Activated CD8-positive, alpha-beta memory T cell treated with anti-CD3 and anti-CD28 coated beads for 1 hour (primary cell): Measurements from ENCODE around the gene UNC45A.
"Not testable (repeated sequence)": the region's sequence is repeated elsewhere in the genome, so short reads cannot be mapped to it uniquely, and the experiment has no call there.

Experiments
- DNase-seq, 2 donors: peaks; one replicate each; pipeline ENCODE4 v3.0.0-alpha.2; 2020; ENCODE audit warnings: low read depth in 1 of 2; ENCODE audit errors: extremely low read depth in 1 of 2

UNC45A gene

GRCh38 chr15:90934949-90935751 lies at the start of gene UNC45A:
UNC45A (plus strand) TSS chr15:90935285; CDS start chr15:90935325, 40 bp downstream.
- peak; percentile 83 to 96 for DNase-seq

- peak; percentile 50 to 72 for DNase-seq
Measured at GRCh38 chr15:90885432-90886290, 49.4 kb upstream of the UNC45A start.

GRCh38 chr15:90886291-90886614 lies 48.8 kb upstream of the UNC45A start:
- DNase-seq: no peak

GRCh38 chr15:90887037-90887481 lies 48.0 kb upstream of the UNC45A start:
- no peak for DNase-seq

- no peak for DNase-seq
Measured at GRCh38 chr15:90889313-90889730, 45.8 kb upstream of the UNC45A start.

- no peak for DNase-seq
Measured at GRCh38 chr15:90889736-90890456, 45.2 kb upstream of the UNC45A start.

- no peak for DNase-seq
Measured at GRCh38 chr15:90890839-90891238, 44.2 kb upstream of the UNC45A start.

- DNase-seq: no peak
Measured at GRCh38 chr15:90891346-90891949, 43.6 kb upstream of the UNC45A start.

- DNase-seq: no peak
Measured at GRCh38 chr15:90892023-90892422, 43.1 kb upstream of the UNC45A start.

- DNase-seq: no peak
Measured at GRCh38 chr15:90892498-90893174, 42.4 kb upstream of the UNC45A start.

GRCh38 chr15:90893175-90894090 lies 41.7 kb upstream of the UNC45A start:
- no peak for DNase-seq

GRCh38 chr15:90895571-90896117 lies 39.4 kb upstream of the UNC45A start:
- DNase-seq: no peak

GRCh38 chr15:90897131-90897655 lies 37.9 kb upstream of the UNC45A start:
- not testable (repeated sequence) for DNase-seq

GRCh38 chr15:90901175-90902039 lies 33.7 kb upstream of the UNC45A start:
- no peak for DNase-seq

- peak; percentile 27 to 53 for DNase-seq
Measured at GRCh38 chr15:90902040-90902839, 32.8 kb upstream of the UNC45A start.

GRCh38 chr15:90902840-90903732 lies 32.0 kb upstream of the UNC45A start, which contains the start of gene MAN2A2:
MAN2A2 (plus strand) TSS chr15:90903302; CDS start chr15:90904208, 906 bp downstream.
- peak; percentile 19 to 65 for DNase-seq
